Measurements from ENCODE around the gene CCDC167. TPM values are rescaled to one million over a fixed set of nuclear protein-coding genes. Genes with fewer than 3 reads are reported as not detected.

CCDC167 gene
- total and polyA plus RNA-seq, 2 donors (not counting 1 experiment from before 2014, with no cell fraction given) = 11.1 to 60.1 TPM

DNA sequence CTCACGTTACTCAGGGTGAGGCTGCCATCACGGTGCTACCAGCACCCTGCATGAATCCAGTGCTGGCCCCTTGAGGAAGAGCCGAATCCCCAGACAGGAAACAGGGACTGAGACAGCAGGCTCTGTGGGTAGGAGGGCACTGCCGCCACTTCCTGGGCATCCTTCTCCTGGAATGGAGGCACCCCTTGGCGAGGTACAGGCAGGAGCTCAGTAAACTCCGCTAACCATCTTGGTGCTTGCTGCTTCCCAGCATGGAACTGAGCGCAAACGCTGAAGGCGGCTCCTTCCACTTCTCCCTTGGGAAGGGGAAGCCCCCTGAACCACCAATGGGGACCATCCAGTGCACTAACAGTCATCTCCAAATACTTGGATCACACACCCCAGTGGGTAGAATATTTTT lies 13.5 kb upstream of the CCDC167 start:
- H3K4me1 Mint-ChIP-seq = peaks cover 26% of the 10 kb centered on the region
- H3K9me3 Mint-ChIP-seq (ENCODE audit: insufficient read depth) = no peaks in the 10 kb centered on the region
- intact Hi-C loops (cut with micrococcal nuclease) = no loop called here
- no peak overlapping the region for H3K27ac Mint-ChIP-seq
- no peaks in the 10 kb centered on the region for H3K9me3 ChIP-seq (ENCODE audit: control extremely low read depth in 1 of 3, control insufficient read depth in 2 of 3, insufficient read depth in 1 of 3, low read length in 2 of 3)
- no peak overlapping the region for H3K4me2 ChIP-seq (replicated peaks; ENCODE audit: low read depth, low read length, poor library complexity, severe bottlenecking)
- no peaks in the 10 kb centered on the region for H3K36me3 ChIP-seq (replicated peaks in 1 of 2; ENCODE audit: control extremely low read depth in 1 of 2, control insufficient read depth in 1 of 2, extremely low read depth in 1 of 2, insufficient read depth in 2 of 2, low read length in 1 of 2)
- no peak for TF ChIP-seq EZH2 (IDR thresholded peaks at IDR 0.05; ENCODE audit: borderline replicate concordance, insufficient read depth, low read depth, low read length, poor library complexity, severe bottlenecking)
- TF ChIP-seq, protein P1, sequence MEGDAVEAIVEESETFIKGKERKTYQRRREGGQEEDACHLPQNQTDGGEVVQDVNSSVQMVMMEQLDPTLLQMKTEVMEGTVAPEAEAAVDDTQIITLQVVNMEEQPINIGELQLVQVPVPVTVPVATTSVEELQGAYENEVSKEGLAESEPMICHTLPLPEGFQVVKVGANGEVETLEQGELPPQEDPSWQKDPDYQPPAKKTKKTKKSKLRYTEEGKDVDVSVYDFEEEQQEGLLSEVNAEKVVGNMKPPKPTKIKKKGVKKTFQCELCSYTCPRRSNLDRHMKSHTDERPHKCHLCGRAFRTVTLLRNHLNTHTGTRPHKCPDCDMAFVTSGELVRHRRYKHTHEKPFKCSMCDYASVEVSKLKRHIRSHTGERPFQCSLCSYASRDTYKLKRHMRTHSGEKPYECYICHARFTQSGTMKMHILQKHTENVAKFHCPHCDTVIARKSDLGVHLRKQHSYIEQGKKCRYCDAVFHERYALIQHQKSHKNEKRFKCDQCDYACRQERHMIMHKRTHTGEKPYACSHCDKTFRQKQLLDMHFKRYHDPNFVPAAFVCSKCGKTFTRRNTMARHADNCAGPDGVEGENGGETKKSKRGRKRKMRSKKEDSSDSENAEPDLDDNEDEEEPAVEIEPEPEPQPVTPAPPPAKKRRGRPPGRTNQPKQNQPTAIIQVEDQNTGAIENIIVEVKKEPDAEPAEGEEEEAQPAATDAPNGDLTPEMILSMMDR (IDR thresholded peaks at IDR 0.05) = no peak
- H3K79me2 ChIP-seq (ENCODE audit: control insufficient read depth, insufficient read depth, low read length) = no peaks in the 10 kb centered on the region
- POLR2A ChIA-PET = no interaction called here
- peaks cover 0 to 7% (median 0%) of the 10 kb centered on the region in 4 experiments for H3K27me3 ChIP-seq (replicated peaks in 1 of 4; ENCODE audit: control extremely low read depth in 1 of 4, control insufficient read depth in 3 of 4, insufficient read depth in 4 of 4, low read length in 3 of 4)
- 69% methylated on average over 9 of the region's 9 CpGs for WGBS (ENCODE audit: insufficient coverage)
- ATAC-seq (ENCODE audit: low read depth) (no peak), DNase-seq (no peak)
- no peak overlapping the region for H3K9ac ChIP-seq (ENCODE audit: low read length)
- no peak overlapping the region for H3K4me3 Mint-ChIP-seq
- H3K27ac ChIP-seq (ENCODE audit: low read length in 2 of 2) = no peak overlapping the region
- no peaks in the 10 kb centered on the region for H4K20me1 ChIP-seq (ENCODE audit: control insufficient read depth, insufficient read depth, low read length, poor library complexity, severe bottlenecking)
- peaks cover 4% of the 10 kb centered on the region for H3K27me3 Mint-ChIP-seq
- no peak overlapping the region for H2AFZ ChIP-seq (ENCODE audit: insufficient read depth, low read depth, low read length, poor library complexity, severe bottlenecking)
- H3K4me3 ChIP-seq (ENCODE audit: control extremely low read depth in 1 of 5, extremely low read depth in 1 of 5, insufficient read depth in 1 of 5, low read depth in 2 of 5, low read length in 4 of 5) = no peak overlapping the region
- CTCF ChIA-PET = no interaction called here
- H3K4me1 ChIP-seq (ENCODE audit: control insufficient read depth in 2 of 2, insufficient read depth in 2 of 2, low read length in 2 of 2) = peaks cover 23 to 35% of the 10 kb centered on the region in 2 donors

DNA sequence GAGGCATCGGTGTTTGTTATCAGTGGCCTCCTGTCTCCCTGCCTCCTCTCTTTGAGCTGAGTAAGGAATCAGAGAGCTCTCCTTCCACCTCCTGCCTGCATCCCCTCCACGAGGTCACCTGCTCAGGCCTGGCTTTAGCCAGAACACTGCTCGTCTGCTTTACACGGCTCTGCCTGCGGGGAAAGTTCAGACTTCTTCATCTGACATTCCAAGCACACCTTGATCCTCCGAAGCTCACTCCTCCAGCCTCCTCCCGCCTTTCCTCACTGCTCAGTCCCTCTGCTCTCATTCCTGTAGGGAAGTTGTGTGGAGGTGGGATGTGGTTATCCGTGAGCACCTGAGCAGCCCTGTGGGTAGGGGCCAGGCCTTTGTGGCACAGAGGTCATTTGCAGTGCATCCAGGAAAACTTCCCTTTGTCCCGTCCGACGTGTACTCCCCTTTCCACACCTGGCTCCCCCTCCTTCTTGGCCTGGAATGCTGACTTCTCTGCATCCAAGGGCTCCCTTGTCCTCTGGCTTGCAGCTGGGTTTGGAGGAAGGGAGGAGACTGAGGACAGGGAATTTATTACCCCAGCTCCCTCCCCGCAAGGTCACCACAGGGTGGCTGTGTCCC lies 12.8 kb upstream of the CCDC167 start:
- Histone ChIP-seq H3K4me1 (ENCODE audit: control insufficient read depth in 2 of 2, insufficient read depth in 2 of 2, low read length in 2 of 2) (peaks cover 23 to 34% of the 10 kb centered on the region in 2 donors), H3K27me3 (replicated peaks in 1 of 4; ENCODE audit: control extremely low read depth in 1 of 4, control insufficient read depth in 3 of 4, insufficient read depth in 4 of 4, low read length in 3 of 4) (peaks cover 0 to 7% (median 0%) of the 10 kb centered on the region in 4 experiments), H3K36me3 (replicated peaks in 1 of 2; ENCODE audit: control extremely low read depth in 1 of 2, control insufficient read depth in 1 of 2, extremely low read depth in 1 of 2, insufficient read depth in 2 of 2, low read length in 1 of 2) (no peaks in the 10 kb centered on the region), H3K79me2 (ENCODE audit: control insufficient read depth, insufficient read depth, low read length) (no peaks in the 10 kb centered on the region), H2AFZ (ENCODE audit: insufficient read depth, low read depth, low read length, poor library complexity, severe bottlenecking) (no peak overlapping the region), H3K4me3 (ENCODE audit: control extremely low read depth in 1 of 5, extremely low read depth in 1 of 5, insufficient read depth in 1 of 5, low read depth in 2 of 5, low read length in 4 of 5) (no peak overlapping the region), H3K9ac (ENCODE audit: low read length) (no peak overlapping the region), H3K4me2 (replicated peaks; ENCODE audit: low read depth, low read length, poor library complexity, severe bottlenecking) (no peak overlapping the region), H4K20me1 (ENCODE audit: control insufficient read depth, insufficient read depth, low read length, poor library complexity, severe bottlenecking) (no peaks in the 10 kb centered on the region), H3K27ac (ENCODE audit: low read length in 2 of 2) (no peak overlapping the region), H3K9me3 (ENCODE audit: control extremely low read depth in 1 of 3, control insufficient read depth in 2 of 3, insufficient read depth in 1 of 3, low read length in 2 of 3) (no peaks in the 10 kb centered on the region)
- intact Hi-C loops (cut with micrococcal nuclease) = no loop called here
- Mint-ChIP-seq H3K4me1 (peaks cover 25% of the 10 kb centered on the region), H3K27ac (no peak overlapping the region), H3K27me3 (peaks cover 4% of the 10 kb centered on the region), H3K4me3 (no peak overlapping the region), H3K9me3 (ENCODE audit: insufficient read depth) (no peaks in the 10 kb centered on the region)
- DNase-seq (no peak), ATAC-seq (ENCODE audit: low read depth) (no peak)
- ChIA-PET POLR2A (no interaction called here), CTCF (no interaction called here)
- no peak for TF ChIP-seq EZH2 (IDR thresholded peaks at IDR 0.05; ENCODE audit: borderline replicate concordance, insufficient read depth, low read depth, low read length, poor library complexity, severe bottlenecking)
- TF ChIP-seq, protein P1 (IDR thresholded peaks at IDR 0.05) = no peak
- 87% methylated on average over 9 of the region's 12 CpGs for WGBS (ENCODE audit: insufficient coverage)

All from B cell (primary cell).